H1 (cell line): ENCODE data around the gene SLC16A5. TPM values are rescaled to one million over a fixed set of nuclear protein-coding genes. Genes with fewer than 3 reads are reported as not detected.

Experiments
- ATF2 ChIP-seq: IDR thresholded peaks from 2 replicates; pipeline ENCODE4 v1.6.1; 2012; ENCODE audit warnings: low read length, inconsistent platforms
- BRCA1 ChIP-seq: IDR thresholded peaks from 2 replicates; pipeline ENCODE4 v1.6.1; 2012; ENCODE audit warnings: low read depth, low read length, improper control_type of control experiment
- CBX5 ChIP-seq: fragments of 300-800, 300-1000 bp; sonication (generic); IDR thresholded peaks from 2 replicates; pipeline ENCODE4 v1.7.1; 2016; ENCODE audit warnings: antibody characterized with exemption, low read length, low read depth
- CTBP2 ChIP-seq: IDR thresholded peaks from 2 replicates; pipeline ENCODE4 v1.7.0; 2011; ENCODE audit warnings: borderline replicate concordance, mild to moderate bottlenecking, moderate library complexity, mixed read lengths, low read length; ENCODE audit not compliant: insufficient read depth, insufficient read length
- CTCF ChIP-seq, 3 experiments: IDR thresholded peaks; 1 replicate in 2 of 3; 2 replicates in 1 of 3; pipeline versions ENCODE4 v1.5.1 to v1.6.1; 2011; ENCODE audit warnings: low read length in 3 of 3, mild to moderate bottlenecking in 3 of 3, inconsistent platforms in 2 of 3, low read depth in 1 of 3, moderate library complexity in 1 of 3; ENCODE audit not compliant: insufficient read depth in 1 of 3; ENCODE audit errors: control extremely low read depth in 1 of 3
- FOSL1 ChIP-seq: IDR thresholded peaks from 2 replicates; pipeline ENCODE4 v1.6.1; 2011; ENCODE audit warnings: mild to moderate bottlenecking, low read depth, low read length, moderate library complexity; ENCODE audit not compliant: insufficient read depth
- HDAC6 ChIP-seq: IDR thresholded peaks from one replicate; pipeline ENCODE4 v1.7.1; 2012; ENCODE audit warnings: low read depth, mild to moderate bottlenecking, inconsistent platforms, low read length, moderate library complexity
- JUND ChIP-seq: IDR thresholded peaks from 2 replicates; pipeline ENCODE4 v1.6.1; 2011; ENCODE audit warnings: mild to moderate bottlenecking, improper control_type of control experiment, low read length
- KDM4A ChIP-seq: IDR thresholded peaks from one replicate; pipeline ENCODE4 v1.7.1; 2012; ENCODE audit warnings: low read depth, mild to moderate bottlenecking, moderate library complexity, low read length, inconsistent platforms; ENCODE audit not compliant: severe bottlenecking
- KDM5A ChIP-seq: fragments of 200-600 bp; IDR thresholded peaks from 2 replicates; pipeline ENCODE4 v1.7.1; 2012; ENCODE audit warnings: mild to moderate bottlenecking, low read length, inconsistent platforms, mixed read lengths
- MAX ChIP-seq: IDR thresholded peaks from 2 replicates; pipeline ENCODE4 v1.6.1; 2012; ENCODE audit warnings: inconsistent platforms
- PHF8 ChIP-seq: fragments of 200-600 bp; sonication (generic); conservative IDR thresholded peaks from 2 replicates; pipeline ENCODE4 v1.7.1; 2012; ENCODE audit warnings: low read depth, mild to moderate bottlenecking, inconsistent platforms, low read length, moderate library complexity
- POLR2AphosphoS5 ChIP-seq: IDR thresholded peaks from 2 replicates; pipeline ENCODE4 v1.6.1; 2011; ENCODE audit warnings: low read depth, low read length
- POU5F1 ChIP-seq: IDR thresholded peaks from 2 replicates; pipeline ENCODE4 v1.6.1; 2011; ENCODE audit warnings: low read depth, mild to moderate bottlenecking, low read length, moderate library complexity
- SAP30 ChIP-seq: fragments of 300-600 bp; sonication (generic); IDR thresholded peaks from 2 replicates; pipeline ENCODE4 v1.7.1; 2012; ENCODE audit warnings: low read length, moderate library complexity, mild to moderate bottlenecking, inconsistent platforms; ENCODE audit not compliant: insufficient read depth, insufficient replicate concordance
- YY1 ChIP-seq: IDR thresholded peaks from 2 replicates; pipeline ENCODE4 v1.6.1; 2011; ENCODE audit warnings: low read depth, mild to moderate bottlenecking, low read length
- ZNF274 ChIP-seq: IDR thresholded peaks from 2 replicates; pipeline ENCODE4 v1.7.0; 2012; ENCODE audit warnings: low read length, borderline replicate concordance; ENCODE audit errors: extremely low read depth
- polyA plus RNA-seq, 7 experiments: library from polyadenylated mRNA; depleted of rRNA in 3 of 7; stranded (reverse) in 5 of 7; unstranded in 2 of 7; fragments of >200 nt in 5 of 7; fragments of 200-250 nt in 2 of 7; gene quantifications; 1 replicate in 5 of 7; 2 replicates in 1 of 7; 4 replicates in 1 of 7; pipeline versions ENCODE4 v1.2.1 to v1.2.3, GENCODE V29; 2011 to 2013; ENCODE audit warnings: missing spikeins in 2 of 7, mixed read lengths in 2 of 7
- total RNA-seq: library from RNA; stranded (reverse); fragmentation: NEBNext Ultra II Directional; extraction: Animal tissue kit (Norgen Biotek cat#: 25700); gene quantifications from 2 replicates; pipeline ENCODE4 v1.2.1, GENCODE V29; 2021
- TF ChIP-seq, protein P1 (sequence below): IDR thresholded peaks from 2 replicates; pipeline ENCODE4 v1.6.1; 2011; ENCODE audit warnings: low read depth, mild to moderate bottlenecking, low read length; ENCODE audit not compliant: insufficient read depth

Gene SLC16A5
- total and polyA plus RNA-seq, 2 of the 8 experiments (the other 6 are each of a cell fraction or from before 2014, with no cell fraction given): 17.1 to 34.7 TPM

DNA sequence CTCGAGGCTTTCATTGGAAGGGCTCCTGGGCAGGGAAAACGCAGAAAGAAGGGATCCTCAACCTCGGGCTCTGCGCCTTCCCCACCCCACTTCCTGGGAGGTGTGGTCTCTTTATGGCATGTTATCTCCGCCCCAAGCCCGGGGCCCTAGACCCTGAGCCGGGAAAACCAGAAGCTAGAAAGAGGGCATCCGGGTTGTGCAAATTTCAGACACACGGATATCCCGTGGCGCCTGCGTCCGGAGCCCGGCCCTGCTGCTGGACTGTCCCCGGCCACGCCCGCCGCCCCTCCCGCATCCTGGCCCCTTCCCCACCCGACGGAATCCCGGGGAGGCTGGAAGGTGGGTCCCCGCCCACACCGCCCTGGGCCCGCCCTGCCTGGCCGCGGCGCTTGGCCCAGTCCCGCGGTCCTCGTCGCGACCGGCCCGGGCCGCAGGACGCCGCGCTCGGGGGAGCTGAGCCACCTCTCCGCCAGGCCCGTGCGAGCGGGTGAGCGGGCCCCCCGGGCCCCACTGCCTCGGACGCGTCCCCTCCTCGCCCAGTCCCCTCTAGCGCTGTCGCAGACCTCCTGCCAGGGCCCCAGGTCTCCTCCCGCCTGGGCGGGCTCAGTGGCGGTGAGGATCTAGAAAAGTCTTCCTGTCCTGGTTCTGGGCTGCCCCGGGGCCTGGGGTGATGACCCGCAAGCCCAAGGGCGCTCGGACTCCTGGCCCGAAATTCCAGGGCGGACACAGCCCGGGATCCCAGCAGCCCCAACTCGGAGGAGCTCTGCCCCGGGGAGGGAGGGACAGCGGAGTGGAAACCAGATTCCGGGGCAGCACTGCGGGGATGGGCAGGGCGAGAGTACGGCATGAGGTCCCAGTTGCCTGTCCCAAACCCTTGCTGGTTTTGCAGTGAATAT, at the start of gene SLC16A5 (continued):
- TF ChIP-seq ATF2: no peak
- TF ChIP-seq CBX5: no peak
- TF ChIP-seq MAX: no peak; the same call in 1 of the 2 replicates
- peak; percentile 71 for TF ChIP-seq KDM4A
- TF ChIP-seq HDAC6: no peak
- no peak for TF ChIP-seq POU5F1
- no peak for TF ChIP-seq FOSL1
- TF ChIP-seq JUND: no peak
- no peak for TF ChIP-seq SAP30
- TF ChIP-seq PHF8: peak; percentile 74
- TF ChIP-seq KDM5A: no peak
- peak; percentile 31; the same call in 1 of the 2 replicates for TF ChIP-seq POLR2AphosphoS5
- TF ChIP-seq CTBP2: no peak
- TF ChIP-seq ZNF274: no peak
- TF ChIP-seq, protein P1, sequence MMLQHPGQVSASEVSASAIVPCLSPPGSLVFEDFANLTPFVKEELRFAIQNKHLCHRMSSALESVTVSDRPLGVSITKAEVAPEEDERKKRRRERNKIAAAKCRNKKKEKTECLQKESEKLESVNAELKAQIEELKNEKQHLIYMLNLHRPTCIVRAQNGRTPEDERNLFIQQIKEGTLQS: no peak
- TF ChIP-seq CTCF (IDR thresholded peaks at IDR 0.05; ENCODE audit: control extremely low read depth in 1 of 3, insufficient read depth in 1 of 3, low read depth in 1 of 3, low read length in 3 of 3): no peak
- no peak for TF ChIP-seq BRCA1
- TF ChIP-seq YY1: peak; percentile 13; the same call in 1 of the 2 replicates
